HEK293T (cell line): ENCODE data around the gene NCF4.

Source experiments
- CTCF ChIA-PET: fragments of 350-600 bp; formaldehyde crosslinking; extraction: SDS; loops from one replicate; lab custom pipeline; 2021; ENCODE audit warnings: antibody characterized with exemption, inconsistent platforms; lab: Yijun Ruan, JAX
- POLR2A ChIA-PET: fragments of 350-600 bp; formaldehyde crosslinking; extraction: SDS; loops from one replicate; lab custom pipeline; 2020; ENCODE audit warnings: antibody characterized with exemption, inconsistent platforms; lab: Yijun Ruan, JAX
- DNase-seq: peaks from one replicate; pipeline ENCODE4 v3.0.0; 2012; ENCODE audit warnings: mixed read lengths; ENCODE audit errors: extremely low spot score
- ARNT ChIP-seq: fragments of 450-650 bp; IDR thresholded peaks from 2 replicates; pipeline ENCODE4 v1.6.1; 2017; ENCODE audit warnings: mild to moderate bottlenecking
- BHLHE40 ChIP-seq: fragments of 450-650 bp; IDR thresholded peaks from 2 replicates; pipeline ENCODE4 v1.6.1; 2016; ENCODE audit warnings: mild to moderate bottlenecking, moderate library complexity, borderline replicate concordance
- CTBP1 ChIP-seq: fragments of 450-650 bp; IDR thresholded peaks from 2 replicates; pipeline ENCODE4 v1.6.1; 2016; ENCODE audit warnings: borderline replicate concordance
- ELF4 ChIP-seq: fragments of 450-650 bp; IDR thresholded peaks from 2 replicates; pipeline ENCODE4 v1.6.1; 2017; ENCODE audit warnings: antibody characterized with exemption
- FOXA1 ChIP-seq: fragments of 450-650 bp; IDR thresholded peaks from 2 replicates; pipeline ENCODE4 v1.6.1; 2016; ENCODE audit warnings: mild to moderate bottlenecking
- FOXK2 ChIP-seq: fragments of 450-650 bp; IDR thresholded peaks from 2 replicates; pipeline ENCODE4 v1.6.1; 2016; ENCODE audit warnings: mild to moderate bottlenecking
- FOXM1 ChIP-seq: fragments of 450-650 bp; IDR thresholded peaks from 2 replicates; pipeline ENCODE4 v1.6.1; 2017; ENCODE audit warnings: mild to moderate bottlenecking, borderline replicate concordance
- HDGF ChIP-seq: fragments of 450-650 bp; IDR thresholded peaks from 2 replicates; pipeline ENCODE4 v1.6.1; 2017; ENCODE audit warnings: antibody characterized with exemption, borderline replicate concordance
- L3MBTL2 ChIP-seq: fragments of 450-650 bp; conservative IDR thresholded peaks from 2 replicates; pipeline ENCODE4 v1.6.1; 2016; ENCODE audit warnings: mild to moderate bottlenecking
- LEF1 ChIP-seq: fragments of 450-650 bp; IDR thresholded peaks from 2 replicates; pipeline ENCODE4 v1.6.1; 2017; ENCODE audit warnings: mild to moderate bottlenecking, borderline replicate concordance
- NFRKB ChIP-seq: fragments of 450-650 bp; IDR thresholded peaks from 2 replicates; pipeline ENCODE4 v1.6.1; 2016; ENCODE audit warnings: mild to moderate bottlenecking, moderate library complexity
- SP1 ChIP-seq: fragments of 450-650 bp; IDR thresholded peaks from 2 replicates; pipeline ENCODE4 v1.6.1; 2017
- SUZ12 ChIP-seq: fragments of 450-650 bp; IDR thresholded peaks from 2 replicates; pipeline ENCODE4 v1.6.1; 2016; ENCODE audit warnings: mild to moderate bottlenecking
- TARDBP ChIP-seq: fragments of 450-650 bp; IDR thresholded peaks from 2 replicates; pipeline ENCODE4 v1.6.1; 2016
- ZNF384 ChIP-seq: fragments of 450-650 bp; IDR thresholded peaks from 2 replicates; pipeline ENCODE4 v1.6.1; 2016
- TF ChIP-seq, protein P1 (sequence below): fragments of 450-650 bp; IDR thresholded peaks from 2 replicates; pipeline ENCODE4 v1.6.1; 2016

Gene NCF4

DNA sequence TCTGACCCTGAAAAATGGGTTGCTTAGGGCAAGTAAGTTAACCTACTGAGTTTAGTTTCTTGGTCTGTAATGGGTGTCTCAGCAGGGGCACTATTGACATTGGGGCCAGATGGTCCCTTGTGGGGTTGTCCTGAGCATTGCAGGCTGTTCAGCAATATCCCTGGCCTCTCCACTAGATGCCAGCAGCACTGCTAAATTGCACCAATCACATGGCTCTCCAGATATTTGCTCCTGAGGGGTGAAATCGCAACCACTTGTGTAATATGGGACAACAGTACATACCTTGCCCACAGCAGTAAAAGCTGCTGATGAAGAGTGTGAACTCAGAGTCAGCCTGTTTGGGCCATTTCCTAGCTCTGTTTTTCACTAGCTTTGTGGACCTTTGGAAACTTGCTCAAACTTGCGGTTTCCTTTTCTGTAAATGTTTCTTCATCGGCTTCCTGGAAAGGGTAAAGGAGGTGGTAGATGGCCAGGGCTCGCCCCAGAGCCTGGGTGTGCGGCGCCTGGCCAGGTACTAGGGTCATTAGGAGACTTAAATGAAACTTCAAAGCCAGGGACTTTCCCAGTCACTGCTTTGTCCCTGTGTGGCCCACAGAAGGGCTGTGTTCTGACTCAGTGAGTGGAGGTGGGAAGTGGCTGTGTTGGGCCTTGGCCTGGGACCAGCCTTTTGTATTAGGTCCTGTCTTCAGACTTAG, 13.0 kb downstream of the NCF4 start:
- DNase-seq = peak; percentile 76
- CTCF ChIA-PET = interaction anchor here (0.6 to 0.7 kb wide), 2 partner anchors 103 to 133 kb away, joined by 3 read pairs; no protein-coding TSS in a partner anchor
- POLR2A ChIA-PET = no interaction called here
- TF ChIP-seq FOXA1 (no peak), SP1 (no peak), LEF1 (no peak), ELF4 (no peak), TARDBP (no peak)
- TF ChIP-seq, protein P1, sequence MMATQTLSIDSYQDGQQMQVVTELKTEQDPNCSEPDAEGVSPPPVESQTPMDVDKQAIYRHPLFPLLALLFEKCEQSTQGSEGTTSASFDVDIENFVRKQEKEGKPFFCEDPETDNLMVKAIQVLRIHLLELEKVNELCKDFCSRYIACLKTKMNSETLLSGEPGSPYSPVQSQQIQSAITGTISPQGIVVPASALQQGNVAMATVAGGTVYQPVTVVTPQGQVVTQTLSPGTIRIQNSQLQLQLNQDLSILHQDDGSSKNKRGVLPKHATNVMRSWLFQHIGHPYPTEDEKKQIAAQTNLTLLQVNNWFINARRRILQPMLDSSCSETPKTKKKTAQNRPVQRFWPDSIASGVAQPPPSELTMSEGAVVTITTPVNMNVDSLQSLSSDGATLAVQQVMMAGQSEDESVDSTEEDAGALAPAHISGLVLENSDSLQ = no peak

DNA sequence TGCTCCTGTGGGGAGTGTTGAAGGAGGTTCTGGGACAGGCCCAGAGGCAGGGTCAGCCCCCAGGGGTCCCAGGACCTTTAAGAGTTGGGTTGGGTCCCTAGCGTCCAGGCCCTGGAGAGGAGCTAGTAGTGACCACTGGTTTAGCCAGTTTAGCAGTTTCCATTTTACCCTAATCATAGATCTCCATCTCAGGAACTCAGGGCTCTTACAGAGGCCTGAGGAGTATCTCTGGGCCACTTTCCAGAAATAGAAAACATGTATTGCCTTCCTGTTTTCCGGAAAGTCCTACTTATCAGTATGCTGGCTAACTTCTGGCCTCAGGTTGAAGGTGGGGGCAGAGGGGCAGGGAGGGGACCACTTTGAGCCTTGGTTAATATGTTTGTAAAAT, 13.5 kb downstream of the NCF4 start:
- ChIA-PET CTCF (interaction anchor here (0.7 kb wide), 1 partner anchor 102 kb away, joined by 3 read pairs; no protein-coding TSS in a partner anchor), POLR2A (no interaction called here)
- no peak for DNase-seq
- TF ChIP-seq FOXM1 (no peak), NFRKB (no peak), FOXA1 (no peak), FOXK2 (no peak), TARDBP (no peak), ARNT (no peak)
- TF ChIP-seq, protein P1 = no peak

DNA sequence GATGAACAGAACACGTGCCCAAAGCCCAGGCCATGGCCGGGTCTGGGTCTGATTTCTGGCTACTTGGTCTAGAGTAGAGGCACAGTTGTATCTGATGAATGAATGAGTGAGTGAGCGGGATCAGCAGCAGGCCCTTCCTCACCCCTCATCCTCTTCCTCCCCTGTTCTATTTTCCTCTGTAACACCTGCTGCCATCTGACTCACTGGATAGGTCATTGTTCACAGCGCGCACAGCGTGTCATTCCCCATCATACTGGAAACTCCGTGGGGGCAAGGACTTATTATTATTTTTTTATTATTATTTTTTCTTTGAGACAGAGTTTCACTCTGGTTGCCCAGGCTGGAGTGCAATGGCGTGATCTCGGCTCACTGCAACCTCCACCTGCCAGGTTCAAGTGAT, 13.9 kb downstream of the NCF4 start:
- no peak for DNase-seq
- TF ChIP-seq CTBP1 (no peak), BHLHE40 (no peak), ARNT (no peak), TARDBP (no peak), HDGF (no peak), FOXK2 (no peak), SUZ12 (no peak), L3MBTL2 (no peak), SP1 (no peak), FOXA1 (no peak), FOXM1 (no peak), ZNF384 (no peak), ELF4 (no peak), LEF1 (no peak), NFRKB (no peak)
- TF ChIP-seq, protein P1 = no peak
- POLR2A ChIA-PET = no interaction called here
- CTCF ChIA-PET = no interaction called here

DNA sequence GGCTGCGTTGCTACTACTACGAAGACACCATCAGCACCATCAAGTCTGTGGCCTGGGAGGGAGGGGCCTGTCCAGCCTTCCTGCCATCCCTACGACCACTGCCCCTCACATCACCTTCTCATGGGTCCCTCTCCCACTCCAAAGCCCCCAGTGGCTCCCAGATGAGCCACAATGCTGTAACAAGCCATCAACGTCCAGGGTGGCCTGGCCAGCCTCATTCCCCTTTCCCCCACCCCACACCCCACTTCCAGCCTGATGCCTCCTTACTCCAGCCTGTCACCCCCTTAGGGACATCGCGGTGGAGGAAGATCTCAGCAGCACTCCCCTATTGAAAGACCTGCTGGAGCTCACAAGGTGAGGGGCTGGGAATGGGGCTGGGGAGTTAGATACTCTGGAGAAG, 14.9 kb downstream of the NCF4 start:
- POLR2A ChIA-PET = no interaction called here
- DNase-seq = no peak
- CTCF ChIA-PET = no interaction called here
- TF ChIP-seq NFRKB (no peak), FOXK2 (no peak), ZNF384 (no peak), ELF4 (no peak), FOXA1 (no peak), L3MBTL2 (no peak), SUZ12 (no peak), BHLHE40 (no peak), LEF1 (no peak), HDGF (no peak)
- TF ChIP-seq, protein P1 = no peak

DNA sequence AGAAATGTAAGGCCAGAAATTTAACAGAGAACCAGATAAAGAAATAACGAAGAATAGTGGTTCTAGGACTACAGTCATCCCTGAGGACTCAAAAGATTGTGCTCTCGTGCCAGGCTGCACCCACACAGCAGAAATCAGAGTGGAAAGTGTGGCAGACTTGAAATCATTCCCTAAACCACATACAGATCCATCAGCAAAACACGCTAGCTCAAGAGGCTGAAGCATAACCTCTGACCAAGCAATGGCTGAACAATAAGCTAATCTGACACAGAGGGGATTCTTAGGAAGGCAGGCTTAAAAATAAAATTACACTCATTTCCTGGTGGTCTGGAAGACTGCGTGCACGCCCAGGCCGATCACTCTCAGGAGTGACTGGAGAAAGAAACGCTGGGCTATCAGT, 19.0 kb downstream of the NCF4 start:
- DNase-seq = no peak
- TF ChIP-seq ARNT (no peak), HDGF (no peak), FOXA1 (no peak), ZNF384 (no peak), CTBP1 (no peak), BHLHE40 (no peak), L3MBTL2 (no peak), FOXK2 (no peak), SUZ12 (no peak), TARDBP (no peak), SP1 (no peak), LEF1 (no peak), NFRKB (no peak), FOXM1 (no peak), ELF4 (no peak)
- TF ChIP-seq, protein P1 = no peak
- CTCF ChIA-PET = no interaction called here
- POLR2A ChIA-PET = interaction anchor here (1.3 kb wide), 1 partner anchor 104 kb away, joined by 3 read pairs; the partner anchor contains the start of gene IFT27
